B cell (primary cell): ENCODE data around the gene HSD11B1. TPM values are rescaled to one million over a fixed set of nuclear protein-coding genes. Genes with fewer than 3 reads are reported as not detected.

Experiments
- ATAC-seq: fragments of 200-7000 bp; cut with Tn5 transposase; one replicate; pipeline ENCODE4 v1.10.0; 2021; ENCODE audit warnings: low read depth, mild to moderate bottlenecking, moderate number of reproducible peaks, moderate library complexity
- CTCF ChIA-PET: fragments of 350-600 bp; sonication (Branson Sonifier 250); formaldehyde crosslinking; loops from one replicate; lab custom pipeline; 2021; ENCODE audit warnings: antibody characterized with exemption, inconsistent platforms; lab: Charles Lee
- POLR2A ChIA-PET: fragments of 350-600 bp; sonication (Branson Sonifier 250); formaldehyde crosslinking; loops from one replicate; lab custom pipeline; 2021; ENCODE audit warnings: antibody characterized with exemption; lab: Charles Lee
- DNase-seq: peaks from one replicate; pipeline ENCODE4 v3.0.0; 2013
- H2AFZ ChIP-seq: 2 replicates; pipeline ENCODE4 v1.6.1; 2012; ENCODE audit warnings: mild to moderate bottlenecking, low read depth, low read length; ENCODE audit not compliant: insufficient read depth, poor library complexity, severe bottlenecking
- H3K27ac ChIP-seq, 2 donors: 1 replicate in 1 of 2; 2 replicates in 1 of 2; pipeline ENCODE4 v1.5.1; 2012 to 2013; ENCODE audit warnings: low read length in 2 of 2, mild to moderate bottlenecking in 2 of 2, moderate library complexity in 1 of 2
- H3K27me3 ChIP-seq, 4 experiments: fragments of 200-600 bp in 1 of 4; sonication (generic) in 1 of 4; replicated peaks in 1 of 4; 1 replicate in 2 of 4; 2 replicates in 2 of 4; pipeline versions ENCODE4 v1.6.1 to v1.7.0; 2013 to 2016; ENCODE audit warnings: low read length in 3 of 4, mild to moderate bottlenecking in 2 of 4, mixed read lengths in 1 of 4, moderate library complexity in 1 of 4; ENCODE audit not compliant: insufficient read depth in 4 of 4, control insufficient read depth in 3 of 4; ENCODE audit errors: control extremely low read depth in 1 of 4
- H3K36me3 ChIP-seq, 2 experiments: replicated peaks in 1 of 2; 1 replicate in 1 of 2; 2 replicates in 1 of 2; pipeline versions ENCODE4 v1.6.1 to v1.7.1; 2013; ENCODE audit warnings: low read length in 1 of 2; ENCODE audit not compliant: insufficient read depth in 2 of 2, control insufficient read depth in 1 of 2; ENCODE audit errors: control extremely low read depth in 1 of 2, extremely low read depth in 1 of 2
- H3K4me1 ChIP-seq, 2 donors: fragments of 200-600 bp in 1 of 2; sonication (generic) in 1 of 2; 1 replicate in 1 of 2; 2 replicates in 1 of 2; pipeline versions ENCODE4 v1.5.1 to v1.6.1; 2013 to 2017; ENCODE audit warnings: low read length in 2 of 2; ENCODE audit not compliant: control insufficient read depth in 2 of 2, insufficient read depth in 2 of 2
- H3K4me2 ChIP-seq: replicated peaks from 2 replicates; pipeline ENCODE3; 2012; ENCODE audit warnings: mild to moderate bottlenecking, low read depth, low read length; ENCODE audit not compliant: poor library complexity, severe bottlenecking
- H3K4me3 ChIP-seq, 5 experiments: fragments of 200-600 bp in 1 of 5; sonication (generic) in 1 of 5; 1 replicate in 3 of 5; 2 replicates in 2 of 5; pipeline versions ENCODE4 v1.5.1 to v1.7.0; 2011 to 2016; ENCODE audit warnings: low read length in 4 of 5, mild to moderate bottlenecking in 4 of 5, low read depth in 2 of 5, control low read depth in 1 of 5, moderate library complexity in 1 of 5; ENCODE audit not compliant: insufficient read depth in 1 of 5; ENCODE audit errors: control extremely low read depth in 1 of 5, extremely low read depth in 1 of 5
- H3K79me2 ChIP-seq: fragments of 200-600 bp; sonication (generic); one replicate; pipeline ENCODE4 v1.6.0; 2016; ENCODE audit warnings: low read length; ENCODE audit not compliant: control insufficient read depth, insufficient read depth
- H3K9ac ChIP-seq: fragments of 200-600 bp; sonication (generic); 2 replicates; pipeline ENCODE4 v1.6.1; 2017; ENCODE audit warnings: mild to moderate bottlenecking, low read length, moderate library complexity
- H3K9me3 ChIP-seq, 3 donors: one replicate each; pipeline versions ENCODE4 v1.6.1 to v1.7.1; 2013; ENCODE audit warnings: low read length in 2 of 3; ENCODE audit not compliant: control insufficient read depth in 2 of 3, insufficient read depth in 1 of 3; ENCODE audit errors: control extremely low read depth in 1 of 3
- H4K20me1 ChIP-seq: 2 replicates; pipeline ENCODE4 v1.6.0; 2012; ENCODE audit warnings: mild to moderate bottlenecking, low read length; ENCODE audit not compliant: insufficient read depth, control insufficient read depth, poor library complexity, severe bottlenecking
- H3K27ac Mint-ChIP-seq: one replicate; pipeline ENCODE4 v1.8.0; 2021; ENCODE audit warnings: mixed read lengths
- H3K27me3 Mint-ChIP-seq: one replicate; pipeline ENCODE4 v1.8.0; 2021; ENCODE audit warnings: mixed read lengths
- H3K4me1 Mint-ChIP-seq: one replicate; pipeline ENCODE4 v1.8.0; 2021; ENCODE audit warnings: mixed read lengths
- H3K4me3 Mint-ChIP-seq: one replicate; pipeline ENCODE4 v1.8.0; 2021; ENCODE audit warnings: mixed read lengths
- H3K9me3 Mint-ChIP-seq: one replicate; pipeline ENCODE4 v1.8.0; 2022; ENCODE audit warnings: mixed read lengths; ENCODE audit not compliant: insufficient read depth
- CTCF ChIP-seq: fragments of 200-600 bp; IDR thresholded peaks from one replicate; pipeline ENCODE4 v1.8.0; 2022; ENCODE audit warnings: antibody characterized with exemption, mild to moderate bottlenecking
- EZH2 ChIP-seq: IDR thresholded peaks from 2 replicates; pipeline ENCODE4 v1.6.1; 2012; ENCODE audit warnings: borderline replicate concordance, low read depth, mild to moderate bottlenecking, moderate library complexity, low read length; ENCODE audit not compliant: insufficient read depth, poor library complexity, severe bottlenecking
- WGBS: methylation state at CpG from one replicate; pipeline ENCODE4 v1.1.5; 2013; ENCODE audit warnings: missing lambda C conversion rate; ENCODE audit not compliant: insufficient coverage; 5-methylcytosine and 5-hydroxymethylcytosine counted together
- intact Hi-C: fragments of 100-400 bp; cut with micrococcal nuclease; formaldehyde crosslinking; loops from one replicate; pipeline ENCODE4 v1.10.0; 2022
- polyA plus RNA-seq: library from polyadenylated mRNA; depleted of rRNA; stranded (reverse); fragments of >200 nt; gene quantifications from 2 replicates; pipeline ENCODE4 v1.2.3, GENCODE V29; 2012
- total RNA-seq, 2 donors: library from RNA; stranded (reverse); fragments of 120-200 nt in 1 of 2; gene quantifications; 1 replicate in 1 of 2; 2 replicates in 1 of 2; pipeline versions ENCODE4 v1.2.3 to v1.2.4, GENCODE V29; 2013 to 2022

HSD11B1 gene
- total and polyA plus RNA-seq, 2 donors (not counting 1 experiment from before 2014, with no cell fraction given): not detected

GRCh38 chr1:209720826-209721225 is 16.2 kb downstream of the HSD11B1 start:
- no peak overlapping the region for H3K27ac ChIP-seq
- H3K4me1 Mint-ChIP-seq: no peaks in the 10 kb centered on the region
- ChIA-PET POLR2A (no interaction called here), CTCF (interaction anchor here (0.6 to 0.7 kb wide), 2 partner anchors 53 to 146 kb away, joined by 3 read pairs; no protein-coding TSS in a partner anchor)
- H3K36me3 ChIP-seq: no peaks in the 10 kb centered on the region
- no peak overlapping the region for H3K4me2 ChIP-seq
- 100% methylated on average over 1 of the region's 2 CpGs for WGBS
- H3K27me3 ChIP-seq: no peaks in the 10 kb centered on the region
- H3K4me3 Mint-ChIP-seq: no peak overlapping the region
- DNase-seq: no peak
- no peaks in the 10 kb centered on the region for H3K4me1 ChIP-seq
- no peak overlapping the region for H2AFZ ChIP-seq
- H3K9ac ChIP-seq: no peak overlapping the region
- no peaks in the 10 kb centered on the region for H3K9me3 Mint-ChIP-seq
- H3K4me3 ChIP-seq: no peak overlapping the region
- no peak for ATAC-seq
- H3K27ac Mint-ChIP-seq: no peak overlapping the region
- no peaks in the 10 kb centered on the region for H3K79me2 ChIP-seq
- H4K20me1 ChIP-seq: no peaks in the 10 kb centered on the region
- TF ChIP-seq CTCF (no peak), EZH2 (no peak)
- no peaks in the 10 kb centered on the region for H3K9me3 ChIP-seq
- no peaks in the 10 kb centered on the region for H3K27me3 Mint-ChIP-seq
- intact Hi-C loops: no loop called here

GRCh38 chr1:209721323-209721722 is 16.7 kb downstream of the HSD11B1 start:
- Histone ChIP-seq H3K9me3 (no peaks in the 10 kb centered on the region), H3K4me1 (no peaks in the 10 kb centered on the region), H3K27ac (no peak overlapping the region), H3K4me2 (no peak overlapping the region), H3K9ac (no peak overlapping the region), H4K20me1 (no peaks in the 10 kb centered on the region), H3K79me2 (no peaks in the 10 kb centered on the region), H3K4me3 (no peak overlapping the region), H3K36me3 (no peaks in the 10 kb centered on the region), H3K27me3 (no peaks in the 10 kb centered on the region), H2AFZ (no peak overlapping the region)
- DNase-seq (no peak), ATAC-seq (no peak)
- ChIA-PET POLR2A (no interaction called here), CTCF (interaction anchor here (0.6 to 0.7 kb wide), 2 partner anchors 52 to 147 kb away, joined by 3 read pairs; no protein-coding TSS in a partner anchor)
- H3K9me3 Mint-ChIP-seq: no peaks in the 10 kb centered on the region
- 70% methylated on average over 1 of the region's 1 CpG for WGBS
- H3K27me3 Mint-ChIP-seq: no peaks in the 10 kb centered on the region
- H3K27ac Mint-ChIP-seq: no peak overlapping the region
- no peaks in the 10 kb centered on the region for H3K4me1 Mint-ChIP-seq
- intact Hi-C loops: no loop called here
- TF ChIP-seq EZH2 (no peak), CTCF (no peak)
- no peak overlapping the region for H3K4me3 Mint-ChIP-seq
